NCI-H82 treated with DMSO at 0.1 percent for 48 hours (cell line): Measurements from ENCODE around the gene AHDC1.
A peak's percentile ranks its signal among the peaks of the same experiment; 100 is the strongest.

Source experiments
- DNase-seq: peaks from one replicate; lab custom pipeline; 2025; ENCODE audit not compliant: unreplicated experiment; lab: John Stamatoyannopoulos, UW

The AHDC1 gene

GRCh38 chr1:27491748-27492700 is 111.9 kb downstream of the AHDC1 start:
- DNase-seq = no peak

DNA sequence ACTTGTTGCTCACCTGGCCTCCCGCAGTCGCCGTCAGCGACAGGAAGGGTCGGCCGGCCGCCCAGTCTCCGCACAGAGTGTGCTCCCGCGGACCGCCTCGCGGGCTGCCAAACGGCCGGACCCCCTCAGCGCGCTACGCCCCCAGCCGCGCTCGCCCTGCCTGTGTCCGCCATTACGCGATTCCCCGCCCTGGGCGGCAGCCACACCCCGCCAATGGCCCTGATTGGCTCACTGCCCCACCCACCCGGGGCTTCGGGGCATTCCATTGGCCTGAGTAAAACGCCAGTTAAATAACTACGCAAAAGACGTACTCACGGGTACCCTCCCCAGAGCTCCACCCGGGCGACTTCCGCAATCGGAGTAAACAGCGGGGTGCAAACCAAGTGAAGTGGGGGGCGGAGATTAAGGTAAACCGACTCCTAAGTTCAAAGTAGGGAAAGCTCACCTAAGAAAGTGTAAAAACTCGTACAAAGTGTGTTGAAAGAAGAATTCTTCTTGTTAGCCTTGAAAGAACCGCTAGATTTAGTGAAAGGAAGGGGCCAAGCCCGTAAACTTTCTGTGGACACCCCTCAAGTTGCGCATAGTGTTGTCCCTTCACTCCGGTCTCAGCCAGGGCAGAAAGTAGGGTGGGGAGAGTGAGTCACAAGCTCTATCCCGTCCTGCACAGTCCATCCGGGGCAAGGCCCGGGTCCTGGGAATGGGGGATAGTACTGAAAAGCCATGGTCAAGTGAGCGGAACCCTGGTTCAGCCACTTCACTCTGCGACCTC is 113.8 kb downstream of the AHDC1 start, which contains the start of gene WASF2:
Gene WASF2 (minus strand): TSS at position 195 of the 769 bp plus-strand sequence. CDS start 61,277 bp downstream, outside the sequence.
- DNase-seq = peak; percentile 95

- DNase-seq = peak; percentile 38
Measured at GRCh38 chr1:27489501-27489972, 114.4 kb downstream of the AHDC1 start.

DNA sequence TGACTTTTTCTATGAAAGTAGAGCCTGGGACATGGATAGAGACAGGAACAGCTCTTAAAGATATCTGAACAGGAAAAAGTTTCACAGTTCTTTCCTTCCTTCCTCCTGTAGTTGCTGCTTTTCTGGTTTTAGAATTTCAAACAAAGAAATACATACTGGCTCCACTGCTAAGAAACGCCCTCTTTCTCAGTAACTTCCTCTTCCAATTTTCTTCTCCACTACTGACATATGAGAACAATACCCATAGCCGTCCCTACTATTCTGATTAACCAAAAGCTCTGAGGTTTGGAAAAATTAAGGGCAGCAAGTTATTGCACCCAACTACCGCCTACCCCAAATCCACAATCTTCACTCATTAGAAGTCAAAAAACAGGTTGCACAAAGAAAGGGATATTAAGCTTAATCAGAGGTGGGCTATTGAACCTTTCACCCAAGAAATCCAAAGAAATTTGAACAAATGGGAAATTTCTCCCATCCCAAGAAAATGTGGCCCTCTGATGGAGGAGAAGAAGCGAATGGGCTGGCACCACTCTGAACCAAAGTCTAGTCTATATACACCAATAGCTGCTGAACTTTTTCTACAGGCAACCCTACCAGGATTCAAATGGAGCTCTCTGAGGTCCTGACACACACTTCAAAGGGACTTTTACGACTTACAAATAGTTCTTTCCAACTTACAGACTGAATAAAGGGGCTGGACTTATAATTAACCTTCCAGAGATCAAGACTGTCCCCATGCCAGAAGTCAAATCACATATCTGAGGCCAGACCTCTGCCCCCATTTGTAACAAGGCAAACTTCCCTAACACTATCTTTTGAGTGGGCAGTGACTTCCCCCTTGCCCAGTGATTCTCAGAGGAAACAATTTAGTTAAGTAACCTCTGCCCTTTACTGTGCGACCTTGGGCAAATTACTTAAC is 115.7 kb downstream of the AHDC1 start:
- DNase-seq = no peak

- DNase-seq = no peak
Measured at GRCh38 chr1:27485363-27485762, 118.6 kb downstream of the AHDC1 start.
